Osteocyte (in vitro differentiated cells): Measurements from ENCODE around the gene C11orf71. TPM values are rescaled to one million over a fixed set of nuclear protein-coding genes. Genes with fewer than 3 reads are reported as not detected.

ENCODE experiments used
- DNase-seq: peaks from one replicate; pipeline ENCODE4 v3.0.0; 2021; ENCODE audit warnings: mixed read lengths; ENCODE audit not compliant: unreplicated experiment; ENCODE audit errors: extremely low spot score
- H3K27ac Mint-ChIP-seq: one replicate; pipeline ENCODE4 v1.8.0; 2021; ENCODE audit warnings: mild to moderate bottlenecking, mixed read lengths; ENCODE audit not compliant: unreplicated experiment
- H3K27me3 Mint-ChIP-seq: one replicate; pipeline ENCODE4 v1.8.0; 2021; ENCODE audit warnings: mixed read lengths; ENCODE audit not compliant: unreplicated experiment
- H3K36me3 Mint-ChIP-seq: one replicate; pipeline ENCODE4 v1.8.0; 2021; ENCODE audit warnings: mixed read lengths; ENCODE audit not compliant: unreplicated experiment
- H3K4me1 Mint-ChIP-seq: one replicate; pipeline ENCODE4 v1.8.0; 2021; ENCODE audit warnings: mixed read lengths; ENCODE audit not compliant: unreplicated experiment
- H3K4me3 Mint-ChIP-seq: one replicate; pipeline ENCODE4 v1.8.0; 2021; ENCODE audit warnings: mild to moderate bottlenecking, moderate library complexity, mixed read lengths; ENCODE audit not compliant: unreplicated experiment
- H3K9me3 Mint-ChIP-seq: one replicate; pipeline ENCODE4 v1.8.0; 2021; ENCODE audit warnings: mixed read lengths; ENCODE audit not compliant: unreplicated experiment
- CTCF ChIP-seq: fragments of 200-600 bp; sonication (generic); IDR thresholded peaks from 2 replicates; pipeline ENCODE4 v1.5.0; 2021; ENCODE audit warnings: antibody characterized with exemption, mild to moderate bottlenecking, moderate library complexity
- total RNA-seq: library from RNA; stranded (reverse); gene quantifications from 2 replicates; pipeline ENCODE4 v1.2.1, GENCODE V29; 2021

The C11orf71 gene
- total RNA-seq, 1 donor from 2014 or later: 6.8 TPM

GRCh38 chr11:114395736-114396135 is 4.6 kb downstream of the C11orf71 start:
- Mint-ChIP-seq H3K9me3 (no peaks in the 10 kb centered on the region), H3K36me3 (no peaks in the 10 kb centered on the region), H3K4me3 (no peak overlapping the region), H3K4me1 (peaks cover 14% of the 10 kb centered on the region), H3K27ac (no peak overlapping the region), H3K27me3 (no peaks in the 10 kb centered on the region)
- peak; percentile 33 for TF ChIP-seq CTCF
- no peak for DNase-seq

GRCh38 chr11:114392735-114393667 is 7.3 kb downstream of the C11orf71 start:
- Mint-ChIP-seq H3K27me3 (no peaks in the 10 kb centered on the region), H3K36me3 (no peaks in the 10 kb centered on the region), H3K27ac (no peak overlapping the region), H3K9me3 (no peaks in the 10 kb centered on the region), H3K4me3 (no peak overlapping the region), H3K4me1 (peaks cover under 1% of the 10 kb centered on the region)
- TF ChIP-seq CTCF: no peak
- no peak for DNase-seq

GRCh38 chr11:114386545-114386944 is 13.8 kb downstream of the C11orf71 start:
- no peaks in the 10 kb centered on the region for H3K27me3 Mint-ChIP-seq
- DNase-seq: no peak
- H3K36me3 Mint-ChIP-seq: peaks cover 6% of the 10 kb centered on the region
- TF ChIP-seq CTCF: no peak
- no peaks in the 10 kb centered on the region for H3K4me1 Mint-ChIP-seq
- H3K4me3 Mint-ChIP-seq: no peak overlapping the region
- H3K27ac Mint-ChIP-seq: no peak overlapping the region
- peaks cover 11% of the 10 kb centered on the region for H3K9me3 Mint-ChIP-seq

GRCh38 chr11:114386131-114386530 is 14.2 kb downstream of the C11orf71 start:
- DNase-seq: no peak
- Mint-ChIP-seq H3K27me3 (no peaks in the 10 kb centered on the region), H3K4me1 (no peaks in the 10 kb centered on the region), H3K9me3 (peaks cover 11% of the 10 kb centered on the region), H3K4me3 (no peak overlapping the region), H3K27ac (no peak overlapping the region), H3K36me3 (peaks cover 6% of the 10 kb centered on the region)
- TF ChIP-seq CTCF: no peak

- no peaks in the 10 kb centered on the region for H3K27me3 Mint-ChIP-seq
- no peak overlapping the region for H3K27ac Mint-ChIP-seq
- H3K9me3 Mint-ChIP-seq: peaks cover 11% of the 10 kb centered on the region
- peaks cover 6% of the 10 kb centered on the region for H3K36me3 Mint-ChIP-seq
- TF ChIP-seq CTCF: no peak
- H3K4me3 Mint-ChIP-seq: no peak overlapping the region
- DNase-seq: no peak
- H3K4me1 Mint-ChIP-seq: no peaks in the 10 kb centered on the region
These were observed 15.8 kb downstream of the C11orf71 start for GRCh38 chr11:114384487-114384886.
